Peyer's patch (tissue), 4 donors: ENCODE results near the gene GOLT1A.

Experiments
- CTCF ChIP-seq, 6 experiments: fragments of 450-650 bp in 4 of 6; fragments of 200-600 bp in 2 of 6; sonication (generic) in 1 of 6; IDR thresholded peaks; one replicate each; pipeline ENCODE4 v1.5.1; 2017 to 2019; ENCODE audit warnings: antibody characterized with exemption in 6 of 6, mild to moderate bottlenecking in 3 of 6, moderate library complexity in 1 of 6
- POLR2A ChIP-seq, 2 donors: fragments of 450-650 bp; IDR thresholded peaks; one replicate each; pipeline ENCODE4 v1.5.1; 2017; ENCODE audit warnings: antibody characterized with exemption in 2 of 2, mild to moderate bottlenecking in 2 of 2, moderate library complexity in 2 of 2

- TF ChIP-seq POLR2A (IDR thresholded peaks at IDR 0.05), result no peak
- no peak for TF ChIP-seq CTCF (IDR thresholded peaks at IDR 0.05)
These were observed 9.5 kb upstream of the GOLT1A start for GRCh38 chr1:204223129-204223860.
